GM21526 (cell line): ENCODE data around the gene ATP4A.
"Not testable (repeated sequence)": the region's sequence is repeated elsewhere in the genome, so short reads cannot be mapped to it uniquely, and the experiment has no call there.

Source experiments
- ATAC-seq: cut with Tn5 transposase; IDR thresholded peaks from one replicate; pipeline ENCODE4 v1.9.1; 2021; ENCODE audit warnings: moderate library complexity; ENCODE audit not compliant: unreplicated experiment, low FRiP score

ATP4A gene

DNA sequence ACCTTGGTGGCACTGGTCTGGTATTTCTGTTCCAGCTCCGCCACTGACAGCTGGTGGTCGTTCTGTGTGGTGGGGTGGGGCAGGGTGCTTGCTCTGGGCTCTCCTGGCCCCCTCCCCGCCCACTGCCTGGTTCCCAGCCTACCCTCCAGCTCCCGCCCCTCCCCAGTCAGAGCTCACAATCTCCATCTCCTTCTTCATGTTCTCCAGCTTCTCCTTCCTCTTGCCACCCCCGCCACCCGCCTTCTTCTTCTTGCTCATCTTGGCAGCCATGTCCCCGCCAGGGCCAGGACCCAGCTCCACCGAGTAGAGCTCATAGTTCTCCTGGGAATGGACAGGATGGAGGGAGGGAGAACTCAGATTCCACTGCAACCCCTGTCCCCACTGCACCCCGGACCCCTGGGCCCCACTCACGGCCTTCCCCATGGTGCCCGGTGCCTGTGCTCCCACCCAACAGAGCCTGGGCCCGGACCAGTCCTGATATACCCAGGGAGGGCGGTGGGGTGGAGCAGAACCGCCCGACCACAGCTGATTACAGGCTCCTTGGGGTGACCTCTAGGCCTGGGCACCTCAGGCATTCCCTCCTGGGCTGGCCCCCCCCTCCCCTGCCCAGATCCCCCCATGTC lies at the start of gene ATP4A:
Gene ATP4A, minus strand, starts transcription at position 452 of the 623 bp plus-strand sequence. Its CDS starts 29 bp downstream, at position 423.
- no peak for ATAC-seq

DNA sequence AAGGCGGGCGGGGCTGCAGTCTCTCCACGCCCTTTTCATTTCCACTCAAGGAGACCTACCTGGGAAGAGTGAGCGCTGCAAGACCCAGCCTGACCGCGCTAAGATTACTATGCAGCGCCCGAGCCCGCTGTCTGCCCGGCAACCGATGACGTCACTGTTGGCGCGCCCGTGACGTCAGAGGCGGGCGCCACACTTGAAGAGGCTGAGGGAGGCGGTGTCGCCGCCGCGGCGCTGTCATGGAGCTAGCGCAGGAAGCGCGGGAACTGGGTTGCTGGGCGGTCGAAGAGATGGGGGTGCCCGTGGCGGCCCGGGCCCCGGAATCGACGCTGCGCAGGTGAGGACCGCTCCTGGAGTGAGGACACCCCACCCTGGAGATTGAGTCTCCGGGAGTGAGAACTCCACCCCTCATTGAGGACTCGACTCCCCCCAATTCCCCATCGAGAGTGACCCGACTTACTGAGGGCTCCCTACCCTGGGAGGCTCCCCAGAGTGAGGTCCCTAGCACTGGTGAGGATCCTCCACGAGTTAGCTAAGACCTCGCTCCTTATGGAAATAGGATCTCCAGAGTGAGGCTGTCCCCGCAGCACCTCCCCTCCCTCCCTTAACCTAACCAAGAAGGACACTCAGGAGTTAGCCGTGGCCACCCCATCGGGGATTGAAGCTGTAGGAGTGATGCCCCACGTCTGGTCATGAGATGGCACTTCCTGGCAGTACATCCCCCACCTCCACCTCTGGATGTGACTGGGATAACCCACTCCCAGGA lies 49.3 kb upstream of the ATP4A start, which contains the start of gene HAUS5:
Gene HAUS5, plus strand, starts transcription at position 177 of the 763 bp plus-strand sequence. Its CDS starts 60 bp downstream, at position 237.
- ATAC-seq, result peak; percentile 62

DNA sequence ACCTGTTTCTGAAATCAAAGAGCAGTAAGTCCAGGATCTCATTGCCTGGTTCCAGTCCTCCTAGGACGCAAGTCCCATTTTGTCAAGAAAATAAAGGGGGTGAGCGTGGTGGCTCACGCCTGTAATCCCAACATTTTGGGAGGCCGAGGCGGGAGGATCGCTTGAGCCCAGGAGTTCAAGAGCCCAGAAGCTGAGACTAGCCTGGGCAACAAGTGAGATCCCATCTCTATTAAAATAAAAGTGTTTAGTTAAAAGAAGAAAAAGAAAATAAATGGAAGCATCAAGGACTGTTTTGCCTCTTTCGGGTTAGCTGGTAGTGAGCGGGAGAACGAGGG lies 48.7 kb upstream of the ATP4A start:
- no peak for ATAC-seq

GRCh38 chr19:35609851-35610353 lies 46.4 kb upstream of the ATP4A start:
- no peak for ATAC-seq

DNA sequence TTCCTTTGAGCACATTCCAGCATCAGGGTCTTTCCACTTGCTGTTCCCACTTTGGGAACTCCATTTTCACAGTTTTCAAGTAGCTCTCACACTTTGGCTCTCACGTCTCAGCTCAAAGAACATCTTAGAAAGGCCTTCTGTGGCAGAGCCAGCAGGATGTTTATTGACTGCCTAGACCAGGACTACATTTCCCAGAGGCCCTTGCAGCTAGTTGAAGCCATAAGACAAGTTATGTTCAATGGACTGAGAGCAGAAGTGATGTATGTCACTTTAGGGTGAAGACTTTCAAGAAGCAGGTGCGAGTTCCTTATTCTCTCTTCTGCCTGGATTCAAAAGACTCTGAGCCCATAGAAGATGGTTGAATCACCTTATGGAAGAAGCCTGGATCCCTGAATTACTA lies 44.8 kb upstream of the ATP4A start:
- no peak for ATAC-seq

DNA sequence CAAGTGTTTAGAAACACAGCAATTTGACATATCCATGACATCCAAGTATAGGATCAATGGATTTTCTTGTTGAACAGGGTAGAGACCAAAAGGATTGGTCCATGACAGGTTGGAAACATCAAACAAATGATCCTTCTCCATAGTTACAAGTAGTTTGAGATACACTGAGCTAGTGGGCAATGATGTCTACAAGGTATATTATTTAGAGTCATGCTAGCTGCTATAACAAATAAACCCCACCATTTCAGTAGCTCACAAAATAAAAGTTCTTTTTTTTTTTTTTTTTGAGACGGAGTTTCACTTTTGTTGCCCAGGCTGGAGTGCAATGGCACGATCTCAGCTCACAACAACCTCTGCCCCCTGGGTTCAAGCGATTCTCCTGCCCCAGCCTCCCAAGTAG lies 44.2 kb upstream of the ATP4A start:
- no peak for ATAC-seq

DNA sequence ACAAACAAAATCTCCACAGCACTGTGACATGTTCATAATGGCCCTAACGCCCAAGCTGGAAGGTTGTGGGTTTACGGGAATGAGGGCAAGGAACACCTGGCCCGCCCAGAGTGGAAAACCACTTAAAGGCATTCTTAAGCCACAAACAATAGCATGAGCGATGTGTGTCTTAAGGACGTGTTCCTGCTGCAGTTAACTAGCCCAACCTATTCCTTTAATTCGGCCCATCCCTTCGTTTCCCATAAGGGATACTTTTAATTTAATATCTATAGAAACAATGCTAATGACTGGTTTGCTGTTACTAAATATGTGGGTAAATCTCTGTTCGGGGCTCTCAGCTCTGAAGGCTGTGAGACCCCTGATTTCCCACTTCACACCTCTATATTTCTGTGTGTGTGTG lies 43.7 kb upstream of the ATP4A start:
- not testable (repeated sequence) for ATAC-seq

DNA sequence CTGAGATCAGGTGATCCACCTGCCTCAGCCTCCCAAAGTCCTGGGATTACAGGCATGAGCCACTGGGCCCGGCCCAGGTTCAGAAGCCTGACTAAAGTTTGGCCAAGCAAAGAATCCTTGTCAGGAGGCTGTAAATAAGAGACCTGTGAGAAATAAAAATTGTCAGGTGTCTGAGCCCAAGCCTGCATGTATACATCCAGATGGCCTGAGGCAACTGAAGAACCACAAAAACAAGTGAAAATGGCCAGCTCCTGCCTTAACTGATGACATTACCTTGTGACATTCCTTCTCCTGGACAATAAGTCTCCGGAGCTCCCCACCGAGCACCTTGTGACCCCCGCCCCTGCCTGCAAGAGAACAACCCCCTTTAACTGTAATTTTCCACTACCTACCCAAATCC lies 41.0 kb upstream of the ATP4A start:
- ATAC-seq, result not testable (repeated sequence)

- ATAC-seq, result no peak
These were observed 38.5 kb upstream of the ATP4A start for GRCh38 chr19:35601971-35602370.

GRCh38 chr19:35596366-35596999 lies 33.0 kb upstream of the ATP4A start:
- ATAC-seq, result no peak

DNA sequence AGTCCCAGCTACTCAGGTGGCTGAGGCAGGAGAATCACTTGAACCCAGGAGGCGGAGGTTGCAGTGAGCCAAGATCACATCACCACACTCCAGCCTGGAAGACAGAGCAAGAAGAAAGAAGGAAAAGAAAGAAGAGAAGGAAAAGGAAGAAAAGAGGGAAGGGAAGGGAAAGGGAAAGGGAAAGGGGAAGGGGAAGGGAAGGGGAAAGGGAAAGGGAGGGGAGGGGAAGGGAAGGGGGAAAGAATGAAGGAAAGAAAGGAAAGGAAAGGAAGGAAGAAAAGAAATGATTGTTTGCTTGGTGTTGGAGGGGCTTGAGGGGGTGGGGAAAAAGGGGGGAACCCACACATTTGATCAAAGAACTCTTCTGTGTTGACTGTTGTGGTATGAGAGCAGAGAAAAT lies 32.5 kb upstream of the ATP4A start:
- ATAC-seq, result no peak

DNA sequence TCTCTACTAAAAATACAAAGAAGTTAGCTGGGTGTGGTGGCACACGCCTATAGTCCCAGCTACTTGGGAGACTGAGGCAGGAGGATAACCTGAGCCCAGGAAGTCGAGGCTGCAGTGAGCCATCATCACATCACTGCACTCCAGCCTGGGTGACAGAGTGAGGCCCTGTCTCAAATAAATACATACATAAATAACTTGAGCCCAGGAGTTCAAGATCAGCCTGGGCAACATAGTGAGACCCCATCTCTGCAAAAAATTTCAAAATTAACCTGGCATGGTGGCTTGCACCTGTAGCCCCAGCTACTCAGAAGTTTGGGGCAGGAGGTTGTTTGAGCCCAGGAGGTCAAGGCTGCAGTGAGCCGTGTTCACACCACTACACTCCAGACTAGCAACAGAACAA lies 31.6 kb upstream of the ATP4A start:
- ATAC-seq, result not testable (repeated sequence)

- ATAC-seq, result no peak
These were observed 28.8 kb upstream of the ATP4A start for GRCh38 chr19:35592226-35592625.

- no peak for ATAC-seq
These were observed 27.4 kb upstream of the ATP4A start for GRCh38 chr19:35590875-35591274.

DNA sequence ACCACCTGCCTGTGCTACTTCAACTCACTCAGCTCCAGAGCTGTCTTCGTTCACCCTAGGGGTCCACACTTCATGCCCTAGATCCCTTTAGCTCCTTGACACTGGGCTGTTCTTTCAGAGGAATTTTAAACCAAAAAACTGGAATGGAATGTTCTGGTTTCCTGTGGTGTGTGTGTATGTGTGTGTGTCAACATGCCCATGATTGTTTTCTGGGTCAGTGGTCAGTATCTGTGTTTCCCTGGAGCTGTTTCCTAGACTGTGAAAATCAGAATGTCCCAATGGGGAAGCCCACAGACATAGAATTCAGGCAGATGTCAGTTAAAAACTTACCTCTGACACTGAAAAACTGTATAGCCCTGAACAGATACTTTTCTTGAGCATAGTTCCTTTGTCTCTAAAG lies 23.9 kb upstream of the ATP4A start:
- ATAC-seq, result no peak

DNA sequence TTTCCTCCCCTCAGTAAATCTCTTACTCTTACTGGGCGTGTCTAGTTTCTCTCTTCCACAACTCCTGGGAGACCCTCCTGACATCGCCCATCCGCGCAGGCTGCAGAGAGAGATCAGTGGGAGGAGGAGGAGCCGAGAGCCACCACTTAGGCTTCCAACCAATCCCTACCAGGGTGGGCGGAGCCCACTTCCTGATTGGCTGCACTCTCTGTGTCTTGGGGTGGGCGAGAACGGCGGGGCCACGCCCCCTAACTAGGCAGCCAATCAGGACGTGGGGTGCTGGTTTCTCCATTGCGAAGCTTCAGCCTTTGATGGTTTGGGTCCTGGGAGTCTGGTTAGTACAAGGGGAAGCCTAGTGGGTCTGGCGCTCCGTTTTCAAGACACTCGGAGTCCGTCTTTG lies 22.4 kb upstream of the ATP4A start, which contains the start of gene PMIS2:
Gene PMIS2, plus strand, starts transcription at position 326 of the 400 bp plus-strand sequence. CDS start 87 bp downstream, outside the sequence.
- ATAC-seq, result no peak

GRCh38 chr19:35582760-35583159 lies 19.3 kb upstream of the ATP4A start:
- ATAC-seq, result no peak

DNA sequence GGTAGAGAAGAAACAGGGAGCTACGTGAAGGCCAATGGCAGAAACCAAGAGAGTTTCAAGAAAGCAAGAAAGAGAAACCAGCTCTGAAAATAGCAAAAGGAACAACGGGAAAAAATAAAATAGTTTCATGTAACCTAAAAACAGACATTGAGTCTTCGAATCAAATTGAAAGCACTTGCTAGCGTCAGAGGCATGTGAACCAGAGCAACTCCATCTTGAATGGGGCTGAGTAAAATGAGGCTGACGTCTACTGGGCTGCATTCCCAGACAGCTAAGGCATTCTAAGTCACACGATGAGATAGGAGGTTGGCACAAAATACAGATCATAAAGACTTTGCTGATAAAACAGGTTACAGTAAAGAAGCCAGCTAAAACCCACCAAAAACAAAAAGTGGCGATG lies 15.2 kb upstream of the ATP4A start:
- no peak for ATAC-seq

- ATAC-seq, result no peak
These were observed 14.5 kb upstream of the ATP4A start for GRCh38 chr19:35577918-35578317.

GRCh38 chr19:35571406-35571965 lies 8.0 kb upstream of the ATP4A start:
- no peak for ATAC-seq

- ATAC-seq, result no peak
These were observed 5.9 kb upstream of the ATP4A start for GRCh38 chr19:35569281-35569781.
